Endothelial cell of hepatic sinusoid (primary cell): Measurements from ENCODE around the gene KCNH6.

ENCODE experiments used
- in situ Hi-C: cut with HindIII; loops from 2 replicates; pipeline ENCODE4 v1.10.0; 2017; ENCODE audit warnings: low sequenced_read_pairs

The KCNH6 gene

GRCh38 chr17:63531022-63531965 is 8.1 kb downstream of the KCNH6 start:
- in situ Hi-C loops: no loop called here

GRCh38 chr17:63533433-63534077 is 10.4 kb downstream of the KCNH6 start:
- in situ Hi-C loops: no loop called here

GRCh38 chr17:63534078-63534570 is 11.0 kb downstream of the KCNH6 start:
- in situ Hi-C loops: no loop called here

GRCh38 chr17:63534816-63535455 is 11.8 kb downstream of the KCNH6 start:
- in situ Hi-C loops: no loop called here

- in situ Hi-C loops: no loop called here
These were observed 12.5 kb downstream of the KCNH6 start for GRCh38 chr17:63535640-63536039.

GRCh38 chr17:63537001-63537400 is 13.8 kb downstream of the KCNH6 start:
- in situ Hi-C loops: no loop called here

- in situ Hi-C loops: no loop called here
These were observed 15.0 kb downstream of the KCNH6 start for GRCh38 chr17:63537991-63538692.

- in situ Hi-C loops: no loop called here
These were observed 15.8 kb downstream of the KCNH6 start for GRCh38 chr17:63538693-63539595.

- in situ Hi-C loops: loop anchor here (5.0 kb wide), 1 partner anchor 48 kb away; no protein-coding TSS in a partner anchor
These were observed 17.4 kb downstream of the KCNH6 start for GRCh38 chr17:63540590-63540989.

- in situ Hi-C loops: loop anchor here (5.0 kb wide), 1 partner anchor 50 kb away; no protein-coding TSS in a partner anchor
These were observed 19.0 kb downstream of the KCNH6 start for GRCh38 chr17:63542218-63542545.

- in situ Hi-C loops: loop anchor here (5.0 kb wide), 1 partner anchor 51 kb away; no protein-coding TSS in a partner anchor
These were observed 20.0 kb downstream of the KCNH6 start for GRCh38 chr17:63542942-63543821.

GRCh38 chr17:63543822-63544420 is 20.8 kb downstream of the KCNH6 start:
- in situ Hi-C loops: loop anchor here (5.0 kb wide), 1 partner anchor 52 kb away; no protein-coding TSS in a partner anchor

- in situ Hi-C loops: loop anchor here (5.0 kb wide), 1 partner anchor 52 kb away; no protein-coding TSS in a partner anchor
These were observed 21.5 kb downstream of the KCNH6 start for GRCh38 chr17:63544467-63545301.

GRCh38 chr17:63546308-63547082 is 23.3 kb downstream of the KCNH6 start:
- in situ Hi-C loops: no loop called here

GRCh38 chr17:63547083-63547523 is 23.9 kb downstream of the KCNH6 start:
- in situ Hi-C loops: no loop called here

- in situ Hi-C loops: no loop called here
These were observed 26.3 kb downstream of the KCNH6 start for GRCh38 chr17:63549289-63549945.
